ENCODE results near the gene EPHA3.

GRCh38 chr3:89525609-89526008, 418.2 kb downstream of the EPHA3 start:
- TF ChIP-seq CTCF (IDR thresholded peaks at IDR 0.05): no peak
- no peak for TF ChIP-seq POLR2AphosphoS5 (IDR thresholded peaks at IDR 0.05)
- TF ChIP-seq POLR2A (IDR thresholded peaks at IDR 0.05): no peak
